Measurements from ENCODE around the gene NPR1.
"Not testable (repeated sequence)": the region's sequence is repeated elsewhere in the genome, so short reads cannot be mapped to it uniquely, and the experiment has no call there.

The NPR1 gene

DNA sequence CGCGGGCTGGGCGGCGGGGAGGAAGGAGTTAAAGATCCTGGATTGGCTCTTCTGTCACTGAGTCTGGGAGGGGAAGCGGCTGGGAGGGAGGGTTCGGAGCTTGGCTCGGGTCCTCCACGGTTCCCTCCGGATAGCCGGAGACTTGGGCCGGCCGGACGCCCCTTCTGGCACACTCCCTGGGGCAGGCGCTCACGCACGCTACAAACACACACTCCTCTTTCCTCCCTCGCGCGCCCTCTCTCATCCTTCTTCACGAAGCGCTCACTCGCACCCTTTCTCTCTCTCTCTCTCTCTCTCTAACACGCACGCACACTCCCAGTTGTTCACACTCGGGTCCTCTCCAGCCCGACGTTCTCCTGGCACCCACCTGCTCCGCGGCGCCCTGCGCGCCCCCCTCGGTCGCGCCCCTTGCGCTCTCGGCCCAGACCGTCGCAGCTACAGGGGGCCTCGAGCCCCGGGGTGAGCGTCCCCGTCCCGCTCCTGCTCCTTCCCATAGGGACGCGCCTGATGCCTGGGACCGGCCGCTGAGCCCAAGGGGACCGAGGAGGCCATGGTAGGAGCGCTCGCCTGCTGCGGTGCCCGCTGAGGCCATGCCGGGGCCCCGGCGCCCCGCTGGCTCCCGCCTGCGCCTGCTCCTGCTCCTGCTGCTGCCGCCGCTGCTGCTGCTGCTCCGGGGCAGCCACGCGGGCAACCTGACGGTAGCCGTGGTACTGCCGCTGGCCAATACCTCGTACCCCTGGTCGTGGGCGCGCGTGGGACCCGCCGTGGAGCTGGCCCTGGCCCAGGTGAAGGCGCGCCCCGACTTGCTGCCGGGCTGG lies at the start of gene NPR1:
TSS of gene NPR1 (plus strand) at position 170 of the 818 bp plus-strand sequence. CDS start at position 591, 421 bp downstream.
- DNase-seq (ENCODE audit: low read depth in 3 of 3), result peak in 1 of 3 experiments; percentile 15

DNA sequence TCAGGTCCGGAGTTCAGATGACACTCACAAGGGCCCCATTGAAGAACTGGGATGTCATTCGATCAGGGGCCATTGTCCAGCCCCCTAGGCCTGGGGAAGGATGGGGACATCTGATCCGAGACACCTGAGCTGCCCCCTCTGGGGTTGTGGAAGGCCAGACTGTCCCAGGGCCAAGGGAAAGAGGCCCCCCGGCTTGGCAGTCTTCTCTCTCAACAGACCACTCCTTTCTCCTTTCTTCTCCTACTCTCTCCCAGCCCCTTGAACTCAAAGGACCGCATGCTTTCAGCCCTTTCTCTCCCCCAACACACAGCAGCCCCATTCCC lies 49.2 kb upstream of the NPR1 start:
- DNase-seq (ENCODE audit: low read depth in 3 of 3), result no peak

DNA sequence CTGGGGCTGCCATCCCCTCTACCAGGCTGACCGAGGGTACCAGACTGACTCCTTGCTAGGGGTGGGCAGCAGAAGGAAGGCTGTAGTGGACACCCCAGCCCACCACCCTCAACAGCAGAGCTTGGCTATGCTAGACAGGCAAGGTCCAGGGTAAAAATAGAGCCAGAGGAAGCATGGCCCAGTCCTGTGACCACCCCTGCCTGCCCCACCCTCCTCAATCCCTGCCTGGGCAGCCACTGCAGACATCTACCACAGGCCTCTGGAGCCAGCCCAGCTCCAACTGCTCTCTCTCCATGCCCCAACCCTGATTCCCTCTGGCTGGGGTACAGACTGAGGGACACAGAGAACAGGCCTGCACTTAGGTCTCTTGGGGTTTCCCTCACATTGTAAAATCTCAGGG lies 48.5 kb upstream of the NPR1 start:
- DNase-seq (ENCODE audit: low read depth in 3 of 3), result no peak

DNA sequence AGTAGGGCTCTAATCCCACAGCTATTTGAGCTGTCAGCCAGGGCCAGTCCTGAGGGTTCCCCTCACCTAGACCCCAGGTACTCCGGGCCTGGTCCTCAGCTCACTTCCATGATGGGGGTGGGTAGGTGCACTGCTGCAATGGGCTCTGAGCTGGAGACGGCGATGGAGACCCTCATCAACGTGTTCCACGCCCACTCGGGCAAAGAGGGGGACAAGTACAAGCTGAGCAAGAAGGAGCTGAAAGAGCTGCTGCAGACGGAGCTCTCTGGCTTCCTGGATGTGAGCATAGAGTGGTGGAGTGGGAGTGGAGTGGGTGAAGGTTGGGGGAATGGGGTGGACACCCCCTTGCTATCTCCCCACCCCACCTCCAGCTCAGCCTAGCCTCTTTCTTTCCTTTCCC lies 48.1 kb upstream of the NPR1 start:
- DNase-seq (ENCODE audit: low read depth in 3 of 3), result no peak

DNA sequence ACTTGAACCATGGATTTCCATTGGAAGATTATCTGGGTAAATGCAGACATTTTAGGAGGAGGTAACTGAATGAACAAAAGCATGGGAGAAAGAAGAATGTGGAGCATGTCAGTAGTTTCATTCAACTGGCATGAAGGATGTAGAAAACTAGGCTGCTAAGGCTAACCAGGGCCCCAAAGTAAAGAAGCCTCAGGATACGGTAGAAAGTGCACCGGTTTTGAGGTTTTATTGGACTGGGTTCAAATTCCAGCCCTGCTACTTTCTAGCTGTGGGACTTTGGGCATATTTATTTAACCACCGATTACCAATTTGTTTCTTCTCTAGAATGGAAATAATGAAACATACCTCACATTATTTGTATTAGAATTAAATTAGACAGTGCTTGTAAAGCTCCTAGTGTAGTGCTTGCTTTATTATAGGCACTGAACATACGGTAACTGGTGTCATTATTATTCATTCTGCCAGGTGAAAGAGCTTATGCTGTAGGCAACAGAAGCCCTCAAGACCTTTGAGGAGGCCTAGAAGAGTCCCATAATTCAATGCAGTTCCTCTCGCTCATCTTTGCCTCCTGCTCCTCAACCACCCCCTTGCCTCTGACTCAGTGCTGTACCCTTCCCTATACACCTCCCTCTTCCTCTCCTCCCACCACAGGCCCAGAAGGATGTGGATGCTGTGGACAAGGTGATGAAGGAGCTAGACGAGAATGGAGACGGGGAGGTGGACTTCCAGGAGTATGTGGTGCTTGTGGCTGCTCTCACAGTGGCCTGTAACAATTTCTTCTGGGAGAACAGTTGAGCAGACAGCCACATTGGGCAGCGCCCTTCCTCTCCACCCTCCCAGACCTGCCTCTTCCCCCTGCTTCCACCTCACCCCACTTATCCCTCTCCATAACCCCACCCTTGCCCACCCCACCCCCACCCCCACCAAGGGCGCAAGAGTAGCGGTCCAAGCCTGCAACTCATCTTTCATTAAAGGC lies 47.2 kb upstream of the NPR1 start:
- no peak for DNase-seq (ENCODE audit: low read depth in 3 of 3)

DNA sequence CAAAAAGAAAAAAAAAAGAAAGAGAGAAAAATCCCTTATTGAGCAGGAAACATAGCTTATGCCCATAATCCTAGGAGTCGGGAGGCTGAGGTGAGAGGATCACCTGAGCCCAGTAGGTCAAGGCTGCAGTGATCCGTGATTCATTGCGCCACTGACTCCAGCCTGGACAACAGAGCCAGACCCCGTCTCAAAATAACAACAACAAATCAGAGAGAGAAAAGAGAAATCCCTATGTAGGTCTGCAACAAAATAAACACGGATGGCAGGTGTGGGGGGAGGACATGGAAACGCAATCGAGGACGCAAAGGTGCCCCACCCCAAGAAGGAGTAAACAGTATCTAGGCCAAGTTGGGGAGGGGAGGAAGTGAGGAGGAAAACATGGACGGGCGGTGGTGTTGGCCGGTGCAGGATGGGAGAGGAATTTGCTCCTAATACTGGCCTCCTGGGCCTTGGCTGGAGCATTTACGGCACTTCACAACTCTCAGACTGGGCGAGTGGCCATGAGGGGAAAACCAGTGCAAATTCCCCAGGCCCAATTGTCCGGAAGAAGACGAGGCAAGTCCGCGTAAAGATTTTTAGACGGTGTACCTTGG lies 45.2 kb upstream of the NPR1 start:
- DNase-seq (ENCODE audit: low read depth in 3 of 3), result no peak

DNA sequence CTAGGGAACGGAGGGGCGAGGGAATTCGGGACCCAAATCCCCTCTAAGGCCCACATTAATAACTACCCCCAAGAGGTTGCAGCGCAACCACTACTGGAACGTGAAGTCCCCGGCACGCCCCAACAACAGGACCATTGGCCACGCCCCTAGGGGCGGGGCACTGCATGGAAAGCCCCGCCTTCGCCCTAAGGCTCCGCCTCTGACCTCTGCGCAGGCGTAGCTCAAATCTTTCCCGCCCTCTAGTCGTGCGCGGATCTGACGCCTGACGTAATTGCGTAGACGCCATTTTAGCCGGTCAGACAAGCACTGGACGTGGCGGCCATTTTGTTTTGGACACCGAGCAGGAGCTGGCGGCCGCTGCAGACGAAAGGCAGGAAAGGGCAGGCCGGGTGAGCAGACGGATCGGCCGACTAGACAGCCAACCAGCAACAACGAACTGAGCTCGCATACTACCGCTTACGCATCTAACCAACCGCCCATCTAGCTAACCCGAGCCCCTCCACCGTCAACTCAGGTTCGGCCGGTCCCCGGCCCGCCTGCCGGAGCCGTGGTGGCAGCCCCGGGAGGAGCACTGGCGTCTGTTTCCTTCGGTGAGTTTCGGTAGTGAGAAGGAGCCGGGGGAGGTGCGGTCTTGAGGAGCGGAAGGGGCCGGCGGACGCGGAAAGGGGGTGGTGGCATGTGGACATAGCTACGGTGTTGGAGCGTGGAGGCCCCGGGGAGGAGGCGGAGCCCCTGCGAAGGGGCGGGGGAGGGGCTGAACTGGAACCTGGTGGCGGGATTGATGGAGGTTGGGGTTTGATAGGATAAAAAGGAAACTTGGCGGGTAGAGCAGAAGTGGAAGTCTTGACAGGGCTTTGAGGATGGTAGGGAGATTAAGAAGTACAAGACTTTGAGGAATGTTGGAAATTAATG lies 44.5 kb upstream of the NPR1 start, which contains the start of gene CHTOP:
TSS of gene CHTOP (plus strand) at position 313 of the 912 bp plus-strand sequence. CDS start 2,523 bp downstream, outside the sequence.
- DNase-seq (ENCODE audit: low read depth in 3 of 3), result peak; percentile 95

DNA sequence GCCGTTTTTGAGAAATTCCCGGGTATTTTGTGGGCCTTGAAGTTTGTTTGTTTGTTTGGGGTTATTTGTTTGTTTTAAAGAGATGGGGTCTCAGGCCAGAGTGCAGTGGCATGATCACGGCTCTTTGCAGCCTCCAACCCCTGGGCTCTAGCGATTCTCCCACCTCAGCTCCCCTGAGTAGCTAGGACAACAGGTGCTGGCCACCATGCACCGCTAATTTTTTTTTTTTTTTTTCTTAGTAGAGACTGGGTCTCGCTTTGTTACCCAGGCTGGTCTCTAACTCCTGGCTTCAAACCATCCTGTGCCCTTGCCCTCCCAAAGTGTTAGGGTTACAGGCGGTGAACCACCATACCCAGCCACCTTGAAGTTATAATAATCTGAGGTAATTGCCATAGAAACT lies 42.6 kb upstream of the NPR1 start:
- DNase-seq (ENCODE audit: low read depth in 3 of 3), result no peak

DNA sequence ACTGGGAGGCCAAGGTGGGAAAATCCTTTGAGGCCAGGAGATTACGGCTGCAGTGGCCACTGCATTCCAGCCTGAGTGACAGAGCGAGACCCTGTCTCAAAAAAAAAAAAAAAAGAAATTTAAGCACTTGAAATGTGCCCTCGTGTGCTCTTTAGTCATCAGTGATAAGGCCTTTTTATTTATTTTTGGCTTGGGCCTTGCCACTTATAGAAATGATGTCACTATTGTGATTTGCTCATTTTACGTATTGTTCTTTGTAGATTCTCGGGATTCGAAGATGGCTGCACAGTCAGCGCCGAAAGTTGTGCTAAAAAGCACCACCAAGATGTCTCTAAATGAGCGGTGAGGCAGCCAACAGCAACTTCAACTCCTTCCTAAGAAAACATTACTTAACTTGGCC lies 42.2 kb upstream of the NPR1 start:
- DNase-seq (ENCODE audit: low read depth in 3 of 3), result no peak

DNA sequence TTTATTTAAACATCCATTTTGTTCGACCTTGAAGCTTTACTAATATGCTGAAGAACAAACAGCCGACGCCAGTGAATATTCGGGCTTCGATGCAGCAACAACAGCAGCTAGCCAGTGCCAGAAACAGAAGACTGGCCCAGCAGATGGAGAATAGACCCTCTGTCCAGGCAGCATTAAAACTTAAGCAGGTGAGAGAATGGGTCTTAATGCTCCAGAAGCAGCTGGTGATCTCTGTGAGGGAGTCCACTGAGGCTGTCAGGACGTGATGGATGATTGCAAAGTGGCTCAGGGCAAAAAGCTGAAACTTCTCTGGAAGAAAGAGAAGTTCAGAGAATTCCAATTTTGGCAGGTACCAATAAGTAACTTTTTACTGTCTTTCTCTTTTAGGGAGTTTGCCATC lies 40.2 kb upstream of the NPR1 start:
- DNase-seq (ENCODE audit: low read depth in 3 of 3), result no peak

DNA sequence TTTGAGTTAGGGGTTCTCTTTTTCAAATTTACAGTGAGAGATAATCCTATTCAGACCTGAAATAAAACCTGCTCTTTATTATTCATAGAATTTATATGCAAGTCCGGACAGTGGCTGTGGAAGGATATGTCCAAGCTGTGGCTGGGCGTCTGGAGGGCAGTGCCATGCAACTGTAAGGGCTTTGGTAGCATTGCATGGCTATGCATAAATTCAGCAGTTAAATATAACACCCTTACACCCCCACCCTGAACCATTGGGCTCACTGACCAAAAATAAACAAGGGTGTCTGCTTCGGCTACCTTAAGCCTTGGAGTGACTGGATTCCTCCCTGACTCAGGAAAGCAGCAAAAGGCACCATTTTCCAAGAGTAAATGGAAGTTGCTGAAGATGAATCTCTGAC lies 39.2 kb upstream of the NPR1 start:
- DNase-seq (ENCODE audit: low read depth in 3 of 3), result no peak

DNA sequence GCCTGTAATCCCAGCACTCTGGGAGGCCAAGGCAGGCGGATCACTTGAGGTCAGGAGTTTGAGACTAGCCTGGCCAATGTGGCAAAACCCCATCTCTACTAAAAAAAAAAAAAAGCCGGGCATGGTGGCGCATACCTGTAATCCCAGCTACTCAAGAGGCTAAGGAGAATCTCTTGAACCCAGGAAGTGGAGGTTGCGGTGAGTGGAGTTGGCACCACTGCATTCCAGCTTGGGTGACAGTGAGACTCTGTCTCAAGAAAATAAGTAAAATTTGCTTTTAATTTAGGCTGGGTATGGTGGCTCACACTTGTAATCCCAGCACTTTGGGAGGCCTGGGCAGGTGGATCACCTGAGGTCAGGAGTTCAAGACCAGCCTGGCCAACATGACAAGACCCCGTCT lies 38.3 kb upstream of the NPR1 start:
- DNase-seq (ENCODE audit: low read depth in 3 of 3), result not testable (repeated sequence)

DNA sequence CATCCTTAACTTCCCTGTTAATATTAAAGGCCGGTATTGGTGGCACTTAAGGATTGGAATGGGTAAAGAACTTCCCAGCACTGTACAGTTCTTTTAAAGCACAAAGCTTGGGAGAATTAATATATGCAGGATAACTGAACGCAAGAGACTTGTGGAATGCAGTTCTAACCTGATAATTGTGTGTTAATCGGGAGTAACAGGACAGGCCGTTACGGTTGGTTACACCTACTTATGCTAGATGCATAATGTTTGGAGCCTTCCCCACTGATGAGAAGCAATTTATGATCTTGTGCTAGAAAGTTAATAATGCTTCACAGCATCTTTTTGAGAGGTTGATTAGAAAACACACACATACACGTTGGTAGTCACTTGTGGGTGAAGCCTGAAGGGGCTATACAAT lies 37.6 kb upstream of the NPR1 start:
- no peak for DNase-seq (ENCODE audit: low read depth in 3 of 3)

DNA sequence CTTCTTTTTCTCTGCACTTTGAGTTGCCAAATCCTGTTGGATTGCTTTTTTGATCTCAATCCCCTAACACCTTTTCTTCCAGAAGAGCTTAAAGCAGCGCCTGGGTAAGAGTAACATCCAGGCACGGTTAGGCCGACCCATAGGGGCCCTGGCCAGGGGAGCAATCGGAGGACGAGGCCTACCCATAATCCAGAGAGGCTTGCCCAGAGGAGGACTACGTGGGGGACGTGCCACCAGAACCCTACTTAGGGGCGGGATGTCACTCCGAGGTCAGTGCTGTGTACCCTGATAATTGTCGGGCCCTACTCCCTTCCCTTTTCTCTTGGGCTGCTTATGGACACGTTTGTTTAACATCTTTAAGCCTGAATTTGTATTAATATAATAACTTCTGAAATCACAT lies 36.3 kb upstream of the NPR1 start:
- no peak for DNase-seq (ENCODE audit: low read depth in 3 of 3)

DNA sequence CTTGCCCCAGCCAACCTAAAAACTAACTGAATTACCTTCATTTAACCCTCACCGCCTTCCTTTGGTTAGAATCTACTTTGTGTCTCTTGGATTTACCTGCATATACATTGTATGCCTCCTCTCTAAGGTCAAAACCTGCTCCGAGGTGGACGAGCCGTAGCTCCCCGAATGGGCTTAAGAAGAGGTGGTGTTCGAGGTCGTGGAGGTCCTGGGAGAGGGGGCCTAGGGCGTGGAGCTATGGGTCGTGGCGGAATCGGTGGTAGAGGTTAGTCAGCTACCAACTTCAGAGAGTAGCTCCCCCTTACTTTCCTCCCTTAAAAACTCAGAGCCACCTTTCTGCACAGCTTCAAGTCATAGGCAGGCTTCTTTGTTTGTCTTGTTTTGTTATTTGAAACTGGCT lies 35.4 kb upstream of the NPR1 start:
- no peak for DNase-seq (ENCODE audit: low read depth in 3 of 3)

DNA sequence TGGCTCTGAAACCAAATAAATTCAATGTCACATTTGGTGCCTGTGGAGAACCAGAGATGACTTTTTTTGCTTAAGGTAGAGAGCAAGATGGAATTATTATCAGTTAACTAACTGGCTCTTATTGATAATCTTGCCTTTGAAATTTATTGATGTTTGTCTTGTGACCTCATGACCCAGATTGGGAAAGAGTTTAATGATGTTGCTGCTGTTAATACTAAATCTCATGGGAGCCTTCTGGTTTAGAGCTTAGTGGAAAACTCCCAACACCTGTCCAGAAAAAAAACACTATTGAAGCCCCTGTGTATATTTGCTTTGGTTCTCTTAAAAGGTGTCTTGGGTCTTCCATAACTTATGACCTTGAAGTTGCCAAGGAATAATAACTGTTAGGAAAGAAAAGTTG lies 34.7 kb upstream of the NPR1 start:
- no peak for DNase-seq (ENCODE audit: low read depth in 3 of 3)

DNA sequence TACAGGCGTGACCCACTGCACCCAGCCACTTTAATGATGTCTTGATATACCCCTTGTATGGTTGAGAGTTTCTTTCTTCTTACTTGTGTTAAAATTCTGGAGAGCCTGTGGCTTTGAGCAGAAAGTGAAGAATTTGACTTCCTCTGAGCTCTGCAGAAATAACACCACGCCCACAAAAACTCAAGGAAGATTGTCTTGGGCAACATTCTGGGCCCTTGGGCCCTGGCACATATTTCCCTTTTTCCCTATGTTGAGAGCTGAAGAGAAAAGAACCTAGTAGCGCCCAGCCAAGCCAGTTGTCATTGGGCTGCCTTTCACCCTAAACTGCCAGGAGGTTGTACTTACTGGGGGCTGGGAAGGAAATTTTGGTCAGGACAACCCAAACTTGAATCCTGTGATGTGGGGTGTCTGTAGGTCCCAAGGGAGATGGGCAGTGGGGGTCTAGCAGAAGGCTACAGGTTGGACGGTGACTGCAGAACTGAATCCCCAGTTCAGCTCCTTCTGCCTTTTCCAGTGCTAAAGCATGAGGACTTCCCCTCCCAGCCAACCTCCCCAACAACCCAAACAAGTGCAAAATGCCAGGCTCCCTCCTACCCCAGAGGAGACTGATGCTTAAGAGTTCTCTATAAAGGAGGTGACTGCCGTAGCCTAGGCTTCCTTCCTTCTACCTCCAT lies 31.7 kb upstream of the NPR1 start:
- no peak for DNase-seq (ENCODE audit: low read depth in 3 of 3)

DNA sequence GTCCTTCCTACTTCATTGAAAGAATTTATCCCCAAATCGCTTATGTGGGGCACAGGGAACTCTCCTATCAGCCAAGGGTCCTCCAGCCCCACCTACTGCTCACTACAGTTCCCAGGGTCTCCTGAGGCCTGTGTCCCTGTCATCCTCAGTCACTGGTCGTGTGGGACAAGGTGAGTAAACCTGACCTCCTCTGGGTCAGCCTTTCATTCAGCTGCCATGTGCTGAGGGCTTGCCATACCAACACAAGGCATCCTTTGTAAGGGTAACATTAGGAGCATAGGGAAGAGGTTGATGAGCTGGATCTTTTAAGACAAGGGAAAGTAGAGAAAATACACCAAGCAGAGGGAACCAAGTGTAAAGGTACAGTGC lies 31.2 kb upstream of the NPR1 start:
- no peak for DNase-seq (ENCODE audit: low read depth in 3 of 3)

DNA sequence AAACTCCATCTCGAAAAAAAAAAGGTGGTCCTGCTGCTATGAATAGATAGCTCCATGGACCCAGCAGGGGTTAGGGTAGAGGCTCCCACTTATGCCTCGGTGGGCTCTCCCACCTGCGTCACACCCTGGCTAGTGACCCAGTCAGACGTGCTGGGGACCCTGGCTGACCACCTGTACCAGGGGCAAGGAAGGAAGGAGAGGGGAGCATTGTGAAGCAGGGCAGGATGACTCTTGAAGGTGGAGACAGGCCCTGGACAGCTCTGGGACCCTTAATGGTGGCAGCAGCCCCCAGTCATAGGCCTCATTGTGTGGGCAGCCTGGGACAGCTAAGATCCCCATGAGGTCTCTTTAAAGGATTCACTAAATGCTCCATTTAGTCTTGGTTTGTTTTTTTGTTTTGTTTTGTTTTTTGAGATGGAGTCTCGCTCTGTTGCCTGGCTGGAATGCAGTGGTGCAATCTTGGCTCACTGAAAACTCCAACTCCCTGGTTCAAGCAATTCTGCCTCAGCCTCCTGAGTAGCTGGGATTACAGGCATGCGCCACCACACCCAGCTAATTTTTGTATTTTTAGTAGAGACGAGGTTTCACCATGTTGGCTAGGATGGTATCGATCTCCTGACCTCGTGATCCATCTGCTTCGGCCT lies 30.4 kb upstream of the NPR1 start:
- no peak for DNase-seq (ENCODE audit: low read depth in 3 of 3)

DNA sequence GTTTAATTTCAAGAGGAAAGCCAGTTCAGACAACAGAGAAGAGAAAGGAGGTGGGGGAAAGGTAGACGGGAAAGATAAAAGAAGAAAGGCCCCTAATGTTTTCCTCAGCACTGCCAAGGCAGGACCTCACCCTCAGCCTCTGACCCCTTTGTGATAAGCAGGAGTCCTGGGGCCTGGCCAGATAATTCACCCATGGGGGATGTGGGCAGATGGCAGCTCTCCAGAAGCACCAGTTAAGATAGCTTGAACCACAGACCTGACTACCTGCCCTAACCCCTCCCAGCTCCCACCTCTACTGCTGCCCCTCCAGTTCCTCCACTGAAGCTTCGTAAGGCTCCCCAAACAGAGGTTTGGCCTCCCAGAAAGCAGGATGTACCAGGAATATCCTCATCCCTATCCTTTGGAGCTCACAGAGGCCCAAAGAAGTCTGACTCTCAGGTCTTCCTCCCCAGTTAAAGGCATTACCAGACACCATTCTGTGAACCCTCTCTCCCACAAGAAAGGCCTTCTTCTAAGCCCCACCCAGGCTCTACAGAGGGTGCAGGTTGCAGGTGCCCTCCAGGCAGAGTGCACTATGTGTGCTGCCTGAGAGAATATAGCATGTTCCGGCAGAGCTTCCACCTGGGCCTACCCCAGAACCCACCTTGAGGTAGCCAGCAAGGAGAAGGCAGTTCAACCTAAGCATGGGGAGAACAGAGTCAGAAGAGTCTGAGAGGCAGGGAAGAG lies 29.2 kb upstream of the NPR1 start:
- no peak for DNase-seq (ENCODE audit: low read depth in 3 of 3)
